Neutrophil (primary cell): ENCODE results near the gene GRK1.

Experiments used
- H3K27ac ChIP-seq: fragments of 200-600 bp; sonication (generic); 2 replicates; pipeline ENCODE4 v1.5.1; 2016; ENCODE audit warnings: mild to moderate bottlenecking, moderate library complexity
- H3K27me3 ChIP-seq: fragments of 200-600 bp; sonication (generic); 2 replicates; pipeline ENCODE4 v1.6.0; 2016; ENCODE audit warnings: mild to moderate bottlenecking
- H3K36me3 ChIP-seq: fragments of 200-600 bp; sonication (generic); 2 replicates; pipeline ENCODE4 v1.5.1; 2017
- H3K4me1 ChIP-seq, 2 experiments: fragments of 200-600 bp in 1 of 2; sonication (generic) in 1 of 2; 1 replicate in 1 of 2; 2 replicates in 1 of 2; pipeline versions ENCODE4 v1.5.1 to v1.6.1; 2013 to 2016; ENCODE audit warnings: low read depth in 1 of 2, low read length in 1 of 2, mild to moderate bottlenecking in 1 of 2, moderate library complexity in 1 of 2; ENCODE audit not compliant: control insufficient read depth in 1 of 2, insufficient read depth in 1 of 2
- H3K4me3 ChIP-seq, 2 experiments: fragments of 200-600 bp in 1 of 2; sonication (generic) in 1 of 2; 1 replicate in 1 of 2; 2 replicates in 1 of 2; pipeline ENCODE4 v1.5.1; 2013 to 2016; ENCODE audit warnings: low read depth in 1 of 2, low read length in 1 of 2, mild to moderate bottlenecking in 1 of 2, moderate library complexity in 1 of 2
- H3K9me3 ChIP-seq: fragments of 200-600 bp; sonication (generic); 2 replicates; pipeline ENCODE4 v1.5.1; 2016
- TF ChIP-seq, protein P1 (sequence below): fragments of 200-600 bp; sonication (generic); IDR thresholded peaks from 2 replicates; pipeline ENCODE4 v1.5.1; 2016; ENCODE audit warnings: antibody characterized with exemption

The GRK1 gene

DNA sequence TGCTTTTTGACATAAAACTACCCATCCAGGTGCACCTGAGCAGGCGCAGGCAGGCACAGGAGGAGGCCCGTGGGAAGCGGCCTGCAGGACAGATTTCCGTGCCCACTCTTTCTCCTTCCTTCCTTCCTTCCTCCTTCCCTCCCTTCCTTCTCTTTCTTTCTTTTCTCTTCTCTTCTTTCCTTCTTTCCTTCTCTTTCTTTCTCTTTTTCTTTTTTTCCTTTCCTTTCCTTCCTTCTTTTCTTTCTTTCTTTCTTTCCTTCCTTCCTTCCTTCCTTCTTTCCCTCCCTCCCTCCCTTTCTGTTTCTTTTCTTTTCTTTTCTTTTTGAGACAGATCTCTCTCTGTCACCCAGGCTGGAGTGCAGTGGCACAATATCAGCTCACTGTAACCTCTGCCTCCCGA is 70.8 kb downstream of the GRK1 start:
- H3K9me3 ChIP-seq, result no peaks in the 10 kb centered on the region
- H3K36me3 ChIP-seq, result no peaks in the 10 kb centered on the region
- no peak overlapping the region for H3K4me3 ChIP-seq
- TF ChIP-seq, protein P1, sequence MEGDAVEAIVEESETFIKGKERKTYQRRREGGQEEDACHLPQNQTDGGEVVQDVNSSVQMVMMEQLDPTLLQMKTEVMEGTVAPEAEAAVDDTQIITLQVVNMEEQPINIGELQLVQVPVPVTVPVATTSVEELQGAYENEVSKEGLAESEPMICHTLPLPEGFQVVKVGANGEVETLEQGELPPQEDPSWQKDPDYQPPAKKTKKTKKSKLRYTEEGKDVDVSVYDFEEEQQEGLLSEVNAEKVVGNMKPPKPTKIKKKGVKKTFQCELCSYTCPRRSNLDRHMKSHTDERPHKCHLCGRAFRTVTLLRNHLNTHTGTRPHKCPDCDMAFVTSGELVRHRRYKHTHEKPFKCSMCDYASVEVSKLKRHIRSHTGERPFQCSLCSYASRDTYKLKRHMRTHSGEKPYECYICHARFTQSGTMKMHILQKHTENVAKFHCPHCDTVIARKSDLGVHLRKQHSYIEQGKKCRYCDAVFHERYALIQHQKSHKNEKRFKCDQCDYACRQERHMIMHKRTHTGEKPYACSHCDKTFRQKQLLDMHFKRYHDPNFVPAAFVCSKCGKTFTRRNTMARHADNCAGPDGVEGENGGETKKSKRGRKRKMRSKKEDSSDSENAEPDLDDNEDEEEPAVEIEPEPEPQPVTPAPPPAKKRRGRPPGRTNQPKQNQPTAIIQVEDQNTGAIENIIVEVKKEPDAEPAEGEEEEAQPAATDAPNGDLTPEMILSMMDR, result no peak
- peaks cover 42 to 47% of the 10 kb centered on the region in 2 experiments for H3K4me1 ChIP-seq
- peaks cover 3% of the 10 kb centered on the region for H3K27me3 ChIP-seq
- no peak overlapping the region for H3K27ac ChIP-seq

DNA sequence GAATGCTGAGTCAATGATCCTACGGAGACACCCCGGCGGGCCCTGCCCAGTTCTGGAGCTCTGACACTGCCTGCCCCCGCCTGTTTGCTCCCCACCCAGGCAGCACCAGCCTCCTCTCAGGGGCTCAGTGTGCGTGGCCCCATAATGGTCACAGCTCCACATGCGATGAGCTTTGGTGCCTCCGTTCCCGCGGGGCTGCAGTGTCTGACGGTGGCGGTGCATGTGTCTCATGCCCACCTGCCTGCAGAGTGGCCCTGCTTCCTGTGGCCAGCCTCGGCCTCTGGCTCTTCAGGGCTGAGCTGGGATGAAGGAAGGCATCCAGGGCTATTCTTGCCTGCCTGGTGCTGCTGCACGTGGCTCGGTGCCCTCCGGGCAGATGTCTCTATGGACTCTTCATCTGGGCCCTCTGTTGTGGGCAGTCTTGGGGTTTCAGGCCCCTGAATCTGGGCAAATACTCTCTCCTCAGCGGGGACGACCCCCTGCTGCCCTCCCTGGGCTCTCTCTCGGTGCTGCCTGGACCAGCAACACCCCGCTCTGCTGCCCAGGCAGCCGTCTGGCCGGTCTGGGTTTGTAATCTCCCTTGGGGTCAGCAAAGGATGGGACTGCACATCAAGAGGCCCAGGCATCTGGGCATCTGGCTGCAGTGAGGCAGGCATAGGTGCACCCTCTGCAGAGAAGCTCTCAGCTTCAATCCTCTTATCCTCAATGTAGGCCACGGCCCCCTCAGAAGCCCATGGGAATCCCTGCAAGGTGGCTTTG is 72.7 kb downstream of the GRK1 start:
- Histone ChIP-seq H3K27me3 (peaks cover 3% of the 10 kb centered on the region), H3K4me3 (no peak overlapping the region), H3K9me3 (no peaks in the 10 kb centered on the region), H3K27ac (no peak overlapping the region), H3K4me1 (peaks cover 46 to 51% of the 10 kb centered on the region in 2 experiments), H3K36me3 (no peaks in the 10 kb centered on the region)
- TF ChIP-seq, protein P1, result no peak

DNA sequence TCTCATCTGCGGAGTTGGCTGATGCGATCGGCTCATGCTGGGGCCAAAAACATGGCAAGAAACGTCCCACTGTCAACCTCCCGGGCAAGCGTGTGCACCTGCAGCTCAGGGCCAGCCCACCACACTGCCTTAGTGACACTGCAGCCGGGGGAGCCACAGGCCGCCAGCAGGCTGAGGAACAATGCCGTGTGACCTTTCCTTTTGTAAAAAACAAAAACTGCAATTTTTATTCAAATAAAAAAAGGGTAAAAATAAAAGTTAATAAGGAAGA is 73.2 kb downstream of the GRK1 start:
- H3K4me1 ChIP-seq, result peaks cover 46 to 51% of the 10 kb centered on the region in 2 experiments
- peaks cover 3% of the 10 kb centered on the region for H3K27me3 ChIP-seq
- TF ChIP-seq, protein P1, result no peak
- no peaks in the 10 kb centered on the region for H3K9me3 ChIP-seq
- no peaks in the 10 kb centered on the region for H3K36me3 ChIP-seq
- H3K27ac ChIP-seq, result no peak overlapping the region
- H3K4me3 ChIP-seq, result no peak overlapping the region

DNA sequence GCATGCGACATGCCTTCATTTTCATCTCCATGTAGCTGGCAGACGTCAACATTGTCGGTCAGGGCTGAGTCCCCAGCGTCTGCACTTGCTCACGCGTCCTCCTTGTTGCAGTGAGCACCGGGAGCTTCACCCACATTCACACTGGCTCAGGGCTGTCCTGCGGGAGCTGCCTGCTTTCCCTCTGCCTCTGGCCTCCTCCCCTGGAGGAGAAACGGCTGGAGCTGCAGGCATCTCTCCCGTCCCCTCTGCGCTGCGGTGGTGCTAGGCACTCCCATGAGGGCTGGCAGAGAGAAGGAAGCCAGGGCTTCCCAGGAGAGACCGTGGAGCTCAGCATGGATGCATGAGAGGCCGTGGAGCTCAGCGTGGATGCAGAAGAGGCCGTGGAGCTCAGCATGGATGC is 73.6 kb downstream of the GRK1 start:
- peaks cover 3% of the 10 kb centered on the region for H3K27me3 ChIP-seq
- TF ChIP-seq, protein P1, result no peak
- no peak overlapping the region for H3K27ac ChIP-seq
- no peak overlapping the region for H3K4me3 ChIP-seq
- H3K9me3 ChIP-seq, result no peaks in the 10 kb centered on the region
- peaks cover 45 to 48% of the 10 kb centered on the region in 2 experiments for H3K4me1 ChIP-seq
- no peaks in the 10 kb centered on the region for H3K36me3 ChIP-seq

DNA sequence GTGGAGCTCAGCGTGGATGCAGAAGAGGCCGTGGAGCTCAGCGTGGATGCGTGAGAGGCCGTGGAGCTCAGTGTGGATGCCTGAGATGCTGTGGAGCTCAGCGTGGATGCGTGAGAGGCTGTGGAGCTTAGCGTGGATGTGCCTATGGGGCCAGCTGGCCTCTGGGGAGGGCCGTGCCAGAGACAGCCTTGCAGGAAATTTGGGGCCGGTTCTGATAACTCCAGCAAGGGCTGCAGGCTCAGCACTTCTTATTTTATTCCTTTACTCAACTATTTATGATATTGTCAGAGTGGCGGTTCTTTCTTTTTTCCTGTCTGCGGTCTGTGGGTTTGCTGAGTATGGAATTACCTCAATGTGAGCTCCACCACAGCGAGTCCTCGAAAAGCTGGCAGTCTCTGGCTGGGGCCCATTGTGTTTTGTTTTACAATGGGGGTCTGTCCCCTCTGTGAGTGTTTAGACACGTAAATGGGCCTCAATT is 74.2 kb downstream of the GRK1 start:
- Histone ChIP-seq H3K27me3 (peaks cover 3% of the 10 kb centered on the region), H3K4me3 (no peak overlapping the region), H3K27ac (no peak overlapping the region), H3K36me3 (no peaks in the 10 kb centered on the region), H3K4me1 (peaks cover 39 to 43% of the 10 kb centered on the region in 2 experiments), H3K9me3 (no peaks in the 10 kb centered on the region)
- TF ChIP-seq, protein P1, result no peak
